ENCODE results near the gene RTN1.
A peak's percentile ranks its signal among the peaks of the same experiment; 100 is the strongest.

RTN1 gene

DNA sequence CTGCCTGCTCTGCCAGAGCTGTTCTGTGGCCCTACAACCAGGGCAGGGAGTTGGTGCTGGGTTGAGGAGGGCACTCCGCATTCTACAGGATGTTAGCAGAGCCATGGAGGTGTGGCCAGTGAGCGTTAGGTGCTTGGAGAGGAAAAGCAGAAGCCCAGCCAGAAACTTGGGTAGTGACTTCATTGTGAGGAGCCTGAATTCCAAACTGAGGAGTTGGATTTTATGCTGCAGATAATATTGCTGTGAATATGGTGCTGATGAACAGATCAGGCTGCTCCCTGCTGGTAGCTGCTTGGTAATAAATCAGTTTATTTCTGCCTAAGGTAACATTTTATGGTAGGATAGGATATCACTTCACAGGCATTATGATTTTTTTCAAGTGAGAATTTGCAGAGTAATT is 286.8 kb downstream of the RTN1 start:
- no peak overlapping the region for H3K9ac ChIP-seq (ENCODE audit: low read length)
- no peaks in the 10 kb centered on the region for H3K27me3 ChIP-seq (ENCODE audit: control insufficient read depth, insufficient read depth, low read length)
- H3K36me3 ChIP-seq (ENCODE audit: control insufficient read depth, insufficient read depth, low read length): no peaks in the 10 kb centered on the region
- no peaks in the 10 kb centered on the region for H3K4me1 ChIP-seq (ENCODE audit: control insufficient read depth, insufficient read depth, low read length)
- no peak overlapping the region for H3K27ac ChIP-seq (ENCODE audit: low read depth, low read length)
- H3K4me3 ChIP-seq (ENCODE audit: low read length): no peak overlapping the region

DNA sequence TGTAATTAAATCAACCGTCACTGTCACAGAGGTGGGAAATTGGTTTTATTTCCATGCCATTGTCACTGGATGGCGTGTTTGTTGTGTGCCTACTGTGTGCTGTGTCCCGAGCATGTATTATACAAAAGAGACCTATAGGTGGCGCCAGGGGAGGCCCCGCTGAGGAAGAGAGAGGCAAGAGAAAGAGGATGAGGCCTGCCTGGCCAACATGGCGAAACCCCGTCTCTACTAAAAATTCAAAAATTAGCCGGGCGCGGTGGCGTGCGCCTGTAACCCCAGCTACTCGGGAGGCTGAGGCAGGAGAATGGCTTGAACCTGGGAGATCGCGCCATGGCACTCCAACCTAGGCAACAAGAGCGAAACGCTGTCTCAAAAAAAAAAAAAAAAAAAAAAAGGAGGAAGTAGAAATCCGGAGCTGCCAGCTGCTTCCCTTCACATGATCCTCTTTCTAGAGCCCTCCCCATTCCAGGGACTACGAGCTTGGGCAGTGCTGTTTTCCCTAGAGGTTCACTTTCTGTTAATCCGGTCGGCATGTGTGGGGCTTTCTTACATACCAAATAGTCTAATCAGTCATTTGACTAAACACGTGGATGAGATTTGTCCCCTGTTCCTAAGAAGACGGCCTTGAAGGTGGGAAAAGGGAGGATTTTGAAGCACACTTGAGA is 287.6 kb downstream of the RTN1 start:
- Histone ChIP-seq H3K27ac (ENCODE audit: low read depth, low read length) (no peak overlapping the region), H3K36me3 (ENCODE audit: control insufficient read depth, insufficient read depth, low read length) (no peaks in the 10 kb centered on the region), H3K4me3 (ENCODE audit: low read length) (no peak overlapping the region), H3K9ac (ENCODE audit: low read length) (no peak overlapping the region), H3K4me1 (ENCODE audit: control insufficient read depth, insufficient read depth, low read length) (no peaks in the 10 kb centered on the region), H3K27me3 (ENCODE audit: control insufficient read depth, insufficient read depth, low read length) (no peaks in the 10 kb centered on the region)

DNA sequence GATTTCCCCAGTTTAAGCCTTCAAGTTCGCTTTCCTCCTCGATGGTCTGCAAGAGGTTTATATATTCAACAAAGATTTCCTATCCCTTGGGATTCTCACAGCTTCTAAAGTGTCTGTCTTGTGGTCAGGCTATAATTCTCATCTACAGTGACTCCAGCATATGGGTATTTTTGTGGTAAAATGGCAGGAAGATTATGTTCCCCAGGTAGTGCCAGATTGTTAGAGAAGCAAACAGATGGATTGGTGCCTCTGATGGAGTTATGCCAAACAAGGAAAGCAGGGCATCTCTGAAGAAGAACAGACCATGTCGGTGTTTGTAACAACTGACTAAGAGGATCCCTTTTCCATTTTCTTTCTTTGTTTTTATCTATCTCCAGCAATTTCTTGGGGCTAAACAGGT is 288.4 kb downstream of the RTN1 start:
- H3K27me3 ChIP-seq (ENCODE audit: control insufficient read depth, insufficient read depth, low read length): no peaks in the 10 kb centered on the region
- H3K4me1 ChIP-seq (ENCODE audit: control insufficient read depth, insufficient read depth, low read length): no peaks in the 10 kb centered on the region
- no peak overlapping the region for H3K4me3 ChIP-seq (ENCODE audit: low read length)
- H3K9ac ChIP-seq (ENCODE audit: low read length): no peak overlapping the region
- H3K27ac ChIP-seq (ENCODE audit: low read depth, low read length): no peak overlapping the region
- no peaks in the 10 kb centered on the region for H3K36me3 ChIP-seq (ENCODE audit: control insufficient read depth, insufficient read depth, low read length)

DNA sequence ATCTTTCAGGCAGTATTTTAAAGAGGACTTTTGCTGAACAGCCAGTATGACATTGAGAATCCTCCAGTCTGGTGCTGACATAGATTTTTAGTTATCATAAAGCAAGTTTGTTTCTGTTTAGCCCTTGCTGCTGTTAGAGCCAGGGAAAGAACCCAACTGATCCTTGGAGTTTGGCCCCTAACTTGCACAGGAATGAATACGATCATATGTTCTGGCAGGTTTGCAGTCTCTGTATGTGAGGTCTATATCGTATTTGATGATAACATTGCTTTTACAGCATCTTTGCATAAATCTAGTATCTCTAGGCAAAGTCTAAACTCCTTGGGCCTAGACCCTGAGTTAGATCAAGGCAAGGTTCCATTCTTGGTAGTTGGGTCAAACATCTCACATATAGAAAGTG is 289.7 kb downstream of the RTN1 start:
- no peak overlapping the region for H3K9ac ChIP-seq (ENCODE audit: low read length)
- H3K4me3 ChIP-seq (ENCODE audit: low read length): no peak overlapping the region
- H3K36me3 ChIP-seq (ENCODE audit: control insufficient read depth, insufficient read depth, low read length): no peaks in the 10 kb centered on the region
- no peaks in the 10 kb centered on the region for H3K27me3 ChIP-seq (ENCODE audit: control insufficient read depth, insufficient read depth, low read length)
- no peak overlapping the region for H3K27ac ChIP-seq (ENCODE audit: low read depth, low read length)
- no peaks in the 10 kb centered on the region for H3K4me1 ChIP-seq (ENCODE audit: control insufficient read depth, insufficient read depth, low read length)

DNA sequence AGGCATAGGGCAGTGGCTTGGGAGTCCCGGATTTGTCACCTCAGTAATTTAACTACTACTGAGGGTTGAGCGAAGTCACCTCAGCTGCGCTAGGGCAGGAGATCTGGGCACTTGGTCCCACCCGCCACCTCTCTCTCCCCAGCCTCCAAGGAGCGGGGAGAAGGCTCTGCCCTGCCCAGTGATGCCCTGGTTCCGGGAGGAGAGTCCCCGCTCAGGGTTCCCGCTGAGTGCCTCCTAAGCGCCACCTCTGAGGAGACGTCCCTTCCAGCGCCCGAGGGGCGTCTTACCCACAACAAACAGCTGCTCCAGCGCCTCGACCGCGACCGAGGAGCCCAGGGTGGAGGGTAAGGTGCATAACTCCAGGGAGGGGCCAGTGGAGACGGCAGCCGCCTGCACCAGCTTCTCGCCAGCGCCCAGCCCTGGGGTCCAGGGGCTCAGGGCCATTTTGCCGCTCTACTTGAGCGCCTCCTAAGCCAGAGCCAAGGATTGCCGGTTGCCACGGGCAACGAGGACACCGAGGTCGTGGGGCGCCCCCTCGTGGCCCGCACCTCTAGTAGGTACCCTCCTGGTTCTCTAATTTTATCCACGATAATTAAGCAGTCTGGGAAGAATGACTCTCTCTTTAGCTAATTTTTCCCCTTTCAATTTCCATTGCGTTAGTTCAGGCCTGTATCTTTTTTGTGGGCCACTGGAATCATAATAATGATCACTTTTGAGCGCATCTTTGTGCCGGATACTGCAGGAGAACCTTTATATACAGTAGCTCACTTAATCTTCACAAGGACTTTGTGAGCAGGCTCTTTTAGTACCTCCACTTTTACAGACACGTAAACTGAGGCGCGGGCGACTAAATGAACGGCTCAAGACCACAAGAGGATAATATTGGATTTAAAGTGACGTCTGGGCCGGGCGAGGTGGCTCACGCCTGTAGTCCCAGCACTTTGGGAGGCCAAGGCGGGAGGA is 294.0 kb downstream of the RTN1 start, which contains the start of gene CCDC175:
CCDC175 (minus strand) TSS at position 481 of the 963 bp plus-strand sequence; CDS start at position 444, 37 bp downstream.
- Histone ChIP-seq H3K4me3 (ENCODE audit: low read length) (peak within 1 kb of the TSS; percentile 66), H3K27ac (ENCODE audit: low read depth, low read length) (no peak within 1 kb of the TSS), H3K4me1 (ENCODE audit: control insufficient read depth, insufficient read depth, low read length) (no peaks in the 10 kb centered on the region), H3K36me3 (ENCODE audit: control insufficient read depth, insufficient read depth, low read length) (no peaks in the 10 kb centered on the region), H3K9ac (ENCODE audit: low read length) (no peak within 1 kb of the TSS), H3K27me3 (ENCODE audit: control insufficient read depth, insufficient read depth, low read length) (no peaks in the 10 kb centered on the region)

DNA sequence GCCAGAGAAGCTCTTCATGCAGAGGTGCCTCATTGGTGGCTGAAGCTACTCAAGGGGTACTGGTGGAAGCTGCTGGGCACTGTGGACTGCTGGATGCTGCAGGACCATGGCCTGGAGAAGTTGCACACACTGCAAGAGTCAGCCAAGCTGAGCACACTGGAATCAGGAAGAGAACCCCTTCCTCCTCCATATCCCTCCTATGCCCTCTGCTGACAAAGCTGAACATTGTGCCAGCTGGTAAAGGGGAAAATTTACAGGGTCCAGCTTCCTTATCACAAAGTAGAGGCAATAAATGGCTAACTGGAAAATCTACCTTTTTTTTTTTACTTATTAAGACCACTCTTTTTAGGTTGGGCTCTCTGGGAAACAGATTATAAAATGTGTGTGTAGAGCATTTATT is 300.5 kb downstream of the RTN1 start:
- H3K36me3 ChIP-seq (ENCODE audit: control insufficient read depth, insufficient read depth, low read length): no peaks in the 10 kb centered on the region
- no peak overlapping the region for H3K9ac ChIP-seq (ENCODE audit: low read length)
- no peak overlapping the region for H3K27ac ChIP-seq (ENCODE audit: low read depth, low read length)
- H3K27me3 ChIP-seq (ENCODE audit: control insufficient read depth, insufficient read depth, low read length): no peaks in the 10 kb centered on the region
- H3K4me3 ChIP-seq (ENCODE audit: low read length): no peak overlapping the region
- H3K4me1 ChIP-seq (ENCODE audit: control insufficient read depth, insufficient read depth, low read length): no peaks in the 10 kb centered on the region

DNA sequence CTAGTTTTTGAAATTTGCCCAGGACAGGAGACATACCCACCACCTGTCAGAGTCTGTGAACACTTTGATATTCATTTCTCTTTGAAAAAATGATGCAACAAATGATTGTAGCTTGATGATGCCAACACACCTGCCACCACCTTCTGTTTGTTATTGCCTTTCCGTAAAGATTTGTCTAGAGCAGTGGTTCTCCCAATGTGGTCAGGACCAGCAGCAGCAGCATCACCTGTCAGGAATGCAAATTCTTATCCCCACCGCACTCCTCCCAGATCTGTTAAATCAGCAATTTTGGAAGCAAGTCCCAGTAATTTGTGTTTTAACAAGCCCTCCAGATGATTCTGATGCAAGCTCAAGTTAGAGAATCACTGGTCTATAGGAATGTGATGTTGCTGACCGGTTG is 303.9 kb downstream of the RTN1 start:
- Histone ChIP-seq H3K9ac (ENCODE audit: low read length) (no peak overlapping the region), H3K4me3 (ENCODE audit: low read length) (no peak overlapping the region), H3K27ac (ENCODE audit: low read depth, low read length) (no peak overlapping the region)

DNA sequence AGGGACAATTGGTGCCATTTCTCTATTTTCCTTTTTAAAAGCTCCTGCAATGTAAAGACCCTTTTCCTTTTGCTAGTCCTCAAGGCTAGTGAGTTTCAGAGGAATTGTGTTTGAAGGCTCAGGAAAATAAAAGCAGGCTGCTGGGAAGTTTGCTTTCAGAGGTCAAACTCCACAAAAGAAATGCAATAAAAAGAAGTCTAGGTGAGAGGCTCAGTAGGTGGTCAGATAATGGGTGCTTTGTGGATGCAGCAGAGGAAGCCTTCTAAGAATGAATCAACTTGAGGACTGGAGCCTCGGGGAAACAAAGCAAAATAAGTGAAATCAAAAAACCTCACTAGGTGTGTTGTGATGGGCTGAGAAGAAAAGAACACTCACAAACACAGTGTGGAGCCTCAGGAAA is 304.3 kb downstream of the RTN1 start:
- Histone ChIP-seq H3K4me3 (ENCODE audit: low read length) (no peak overlapping the region), H3K4me1 (ENCODE audit: control insufficient read depth, insufficient read depth, low read length) (no peaks in the 10 kb centered on the region), H3K27ac (ENCODE audit: low read depth, low read length) (no peak overlapping the region), H3K36me3 (ENCODE audit: control insufficient read depth, insufficient read depth, low read length) (no peaks in the 10 kb centered on the region), H3K9ac (ENCODE audit: low read length) (no peak overlapping the region), H3K27me3 (ENCODE audit: control insufficient read depth, insufficient read depth, low read length) (no peaks in the 10 kb centered on the region)

More for the DNA sequence above, 303.9 kb downstream of the RTN1 start:
- H3K36me3 ChIP-seq (ENCODE audit: control insufficient read depth, insufficient read depth, low read length): no peaks in the 10 kb centered on the region
- no peaks in the 10 kb centered on the region for H3K27me3 ChIP-seq (ENCODE audit: control insufficient read depth, insufficient read depth, low read length)
- H3K4me1 ChIP-seq (ENCODE audit: control insufficient read depth, insufficient read depth, low read length): no peaks in the 10 kb centered on the region

DNA sequence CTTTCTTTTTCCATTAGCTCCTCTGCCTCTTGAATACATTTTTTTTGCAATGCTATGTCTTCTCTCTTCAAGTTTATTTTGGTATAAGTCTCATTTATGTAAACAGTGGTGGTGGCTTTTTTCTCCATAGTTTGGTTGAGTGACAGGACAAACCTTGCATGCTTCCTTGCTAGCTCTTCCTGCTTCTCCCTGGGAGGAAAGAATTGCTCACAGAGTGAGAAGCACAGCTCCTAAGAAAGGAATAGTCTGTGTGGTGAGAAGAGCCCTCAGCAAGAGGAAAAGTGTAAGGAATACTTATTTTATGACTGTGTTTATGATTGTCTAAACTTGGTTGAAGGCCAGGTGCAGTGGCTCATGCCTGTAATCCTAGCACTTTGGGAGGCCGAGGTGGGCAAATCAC is 305.5 kb downstream of the RTN1 start:
- no peaks in the 10 kb centered on the region for H3K27me3 ChIP-seq (ENCODE audit: control insufficient read depth, insufficient read depth, low read length)
- H3K4me1 ChIP-seq (ENCODE audit: control insufficient read depth, insufficient read depth, low read length): no peaks in the 10 kb centered on the region
- H3K9ac ChIP-seq (ENCODE audit: low read length): no peak overlapping the region
- no peak overlapping the region for H3K27ac ChIP-seq (ENCODE audit: low read depth, low read length)
- no peak overlapping the region for H3K4me3 ChIP-seq (ENCODE audit: low read length)
- H3K36me3 ChIP-seq (ENCODE audit: control insufficient read depth, insufficient read depth, low read length): no peaks in the 10 kb centered on the region

DNA sequence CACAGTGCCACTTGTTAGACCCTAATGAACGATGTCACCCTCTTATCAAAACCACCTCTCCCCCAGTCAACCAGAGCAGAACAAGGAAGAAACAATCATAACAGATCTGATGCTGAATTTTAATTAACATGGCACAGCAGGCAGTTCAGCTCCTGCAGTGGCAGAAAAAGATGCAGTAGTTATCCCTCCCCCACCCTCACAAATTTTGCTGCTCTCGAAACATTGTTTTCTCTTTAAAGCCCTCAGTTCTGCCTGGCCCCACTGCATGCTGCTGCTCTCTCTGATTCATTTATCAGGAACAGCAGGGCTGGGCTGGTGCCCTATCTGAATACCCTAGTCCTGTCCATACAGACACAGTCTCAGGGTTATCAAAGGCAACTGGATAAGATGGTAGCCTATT is 306.2 kb downstream of the RTN1 start:
- Histone ChIP-seq H3K4me1 (ENCODE audit: control insufficient read depth, insufficient read depth, low read length) (no peaks in the 10 kb centered on the region), H3K4me3 (ENCODE audit: low read length) (no peak overlapping the region), H3K27ac (ENCODE audit: low read depth, low read length) (no peak overlapping the region), H3K9ac (ENCODE audit: low read length) (no peak overlapping the region), H3K27me3 (ENCODE audit: control insufficient read depth, insufficient read depth, low read length) (no peaks in the 10 kb centered on the region), H3K36me3 (ENCODE audit: control insufficient read depth, insufficient read depth, low read length) (no peaks in the 10 kb centered on the region)

DNA sequence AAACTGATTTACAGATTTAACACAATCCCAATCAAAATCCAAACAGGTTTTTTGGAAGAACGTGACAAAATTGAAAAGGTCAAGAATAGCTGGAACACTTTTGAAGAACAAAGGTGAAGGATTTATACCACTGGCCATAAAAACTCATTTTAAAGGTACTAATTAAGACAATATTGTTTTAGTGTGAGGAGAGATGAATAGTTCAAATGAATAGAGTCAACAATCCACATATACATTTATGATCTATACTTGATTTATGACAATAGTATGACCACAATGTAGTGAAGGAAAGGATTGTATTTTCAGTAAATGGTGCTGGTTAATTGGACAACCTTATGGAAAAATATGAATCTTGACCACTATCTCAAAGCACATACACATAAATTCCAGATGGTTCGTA is 323.3 kb downstream of the RTN1 start:
- no peaks in the 10 kb centered on the region for H3K36me3 ChIP-seq (ENCODE audit: control insufficient read depth, insufficient read depth, low read length)
- H3K4me1 ChIP-seq (ENCODE audit: control insufficient read depth, insufficient read depth, low read length): no peaks in the 10 kb centered on the region

More for the DNA sequence above, 323.3 kb downstream of the RTN1 start:
- no peaks in the 10 kb centered on the region for H3K27me3 ChIP-seq (ENCODE audit: control insufficient read depth, insufficient read depth, low read length)
- no peak overlapping the region for H3K27ac ChIP-seq (ENCODE audit: low read depth, low read length)
- no peak overlapping the region for H3K4me3 ChIP-seq (ENCODE audit: low read length)
- no peak overlapping the region for H3K9ac ChIP-seq (ENCODE audit: low read length)

Data from rectal smooth muscle tissue (tissue), 1 donor.